LNCaP clone FGC (cell line): ENCODE results near the gene ZNF70.

Experiments used
- DNase-seq: peaks from one replicate; pipeline ENCODE4 v3.0.0-alpha.2; 2011; ENCODE audit warnings: low read depth
- H3K4me3 ChIP-seq: 2 replicates; pipeline ENCODE4 v1.5.1; 2011; ENCODE audit warnings: mild to moderate bottlenecking, low read depth, low read length, control low read depth
- CTCF ChIP-seq: IDR thresholded peaks from 2 replicates; pipeline ENCODE4 v1.5.1; 2012; ENCODE audit warnings: mild to moderate bottlenecking; ENCODE audit not compliant: control insufficient read depth, insufficient read depth; ENCODE audit errors: extremely low read depth

ZNF70 gene

GRCh38 chr22:23698673-23699235, 52.2 kb downstream of the ZNF70 start:
- H3K4me3 ChIP-seq: no peak overlapping the region
- no peak for TF ChIP-seq CTCF
- DNase-seq: no peak

- DNase-seq: no peak
- no peak overlapping the region for H3K4me3 ChIP-seq
- no peak for TF ChIP-seq CTCF
These were observed 52.8 kb downstream of the ZNF70 start for GRCh38 chr22:23698094-23698493.

- TF ChIP-seq CTCF: no peak
- no peak overlapping the region for H3K4me3 ChIP-seq
- DNase-seq: no peak
These were observed 53.6 kb downstream of the ZNF70 start for GRCh38 chr22:23697031-23697970.

- H3K4me3 ChIP-seq: no peak overlapping the region
- no peak for DNase-seq
- TF ChIP-seq CTCF: no peak
These were observed 54.5 kb downstream of the ZNF70 start for GRCh38 chr22:23696326-23696851.

- no peak for DNase-seq
- H3K4me3 ChIP-seq: no peak overlapping the region
- no peak for TF ChIP-seq CTCF
These were observed 55.2 kb downstream of the ZNF70 start for GRCh38 chr22:23695571-23696325.

GRCh38 chr22:23695141-23695540, 55.8 kb downstream of the ZNF70 start:
- no peak for TF ChIP-seq CTCF
- DNase-seq: no peak
- no peak overlapping the region for H3K4me3 ChIP-seq
